Measurements from ENCODE around the gene FER. TPM values are rescaled to one million over a fixed set of nuclear protein-coding genes. Genes with fewer than 3 reads are reported as not detected.

The FER gene
- total and polyA plus RNA-seq, 9 of the 15 experiments (the other 6 are each of a cell fraction or from before 2014, with no cell fraction given), result 6.7 to 18.2 (median 8.9) TPM

GRCh38 chr5:108748401-108749127 lies 867 bp downstream of the FER start (continued):
- TF ChIP-seq MAZ (CRISPR knock-in tag; conservative IDR thresholded peaks at IDR 0.05 in 1 of 2, IDR thresholded peaks at IDR 0.05 in 1 of 2) (peak; percentile 91 to 95; a peak in 3 of 4 replicates), TAF1 (IDR thresholded peaks at IDR 0.05; ENCODE audit: control insufficient read depth, extremely low read depth, insufficient read depth, low read length, severe bottlenecking) (peak; percentile 83), ZEB2 (IDR thresholded peaks at IDR 0.05) (0 out of 2 replicates have a peak, but pooled peaks have one; percentile 14), TFAP4 (CRISPR knock-in tag; IDR thresholded peaks at IDR 0.05; ENCODE audit: borderline replicate concordance) (peak; percentile 74), GABPB1 (CRISPR knock-in tag; IDR thresholded peaks at IDR 0.05) (peak; percentile 85), RBM39 (optimal IDR thresholded peaks at IDR 0.05; ENCODE audit: low read depth, low read length) (no peak), ZNF76 (CRISPR knock-in tag; IDR thresholded peaks at IDR 0.05; ENCODE audit: borderline replicate concordance) (peak; percentile 34; the same call in 1 of the 2 replicates), CREB1 (IDR thresholded peaks at IDR 0.05) (peak; percentile 75), CREB1 (CRISPR knock-in tag; IDR thresholded peaks at IDR 0.05) (peak; percentile 76; the same call in 1 of the 2 replicates), LCOR (CRISPR knock-in tag; IDR thresholded peaks at IDR 0.05) (peak; percentile 76; the same call in 1 of the 2 replicates), FOXK2 (conservative IDR thresholded peaks at IDR 0.05 in 1 of 2, IDR thresholded peaks at IDR 0.05 in 1 of 2; ENCODE audit: low read depth in 2 of 2) (peak in 1 of 2 experiments; percentile 35; a peak in 1 of 4 replicates), DNMT1 (IDR thresholded peaks at IDR 0.05) (no peak), NCOR1 (IDR thresholded peaks at IDR 0.05) (no peak), CHD2 (IDR thresholded peaks at IDR 0.05; ENCODE audit: low read depth, low read length) (peak; percentile 82), KAT7 (CRISPR knock-in tag; IDR thresholded peaks at IDR 0.05; ENCODE audit: borderline replicate concordance) (0 out of 2 replicates have a peak, but pooled peaks have one; percentile 37), PPARD (CRISPR knock-in tag; IDR thresholded peaks at IDR 0.05) (no peak), CCNT2 (IDR thresholded peaks at IDR 0.05; ENCODE audit: borderline replicate concordance, extremely low read depth, insufficient read length, low read depth, low read length) (peak; percentile 78), THAP7 (CRISPR knock-in tag; IDR thresholded peaks at IDR 0.05) (0 out of 2 replicates have a peak, but pooled peaks have one; percentile 39), POLR2A (conservative IDR thresholded peaks at IDR 0.05) (peak; percentile 99), PHF8 (IDR thresholded peaks at IDR 0.05; ENCODE audit: borderline replicate concordance, low read length) (peak; percentile 99)
- TF ChIP-seq, protein P1, sequence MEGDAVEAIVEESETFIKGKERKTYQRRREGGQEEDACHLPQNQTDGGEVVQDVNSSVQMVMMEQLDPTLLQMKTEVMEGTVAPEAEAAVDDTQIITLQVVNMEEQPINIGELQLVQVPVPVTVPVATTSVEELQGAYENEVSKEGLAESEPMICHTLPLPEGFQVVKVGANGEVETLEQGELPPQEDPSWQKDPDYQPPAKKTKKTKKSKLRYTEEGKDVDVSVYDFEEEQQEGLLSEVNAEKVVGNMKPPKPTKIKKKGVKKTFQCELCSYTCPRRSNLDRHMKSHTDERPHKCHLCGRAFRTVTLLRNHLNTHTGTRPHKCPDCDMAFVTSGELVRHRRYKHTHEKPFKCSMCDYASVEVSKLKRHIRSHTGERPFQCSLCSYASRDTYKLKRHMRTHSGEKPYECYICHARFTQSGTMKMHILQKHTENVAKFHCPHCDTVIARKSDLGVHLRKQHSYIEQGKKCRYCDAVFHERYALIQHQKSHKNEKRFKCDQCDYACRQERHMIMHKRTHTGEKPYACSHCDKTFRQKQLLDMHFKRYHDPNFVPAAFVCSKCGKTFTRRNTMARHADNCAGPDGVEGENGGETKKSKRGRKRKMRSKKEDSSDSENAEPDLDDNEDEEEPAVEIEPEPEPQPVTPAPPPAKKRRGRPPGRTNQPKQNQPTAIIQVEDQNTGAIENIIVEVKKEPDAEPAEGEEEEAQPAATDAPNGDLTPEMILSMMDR (IDR thresholded peaks at IDR 0.05 in 2 of 3, conservative IDR thresholded peaks at IDR 0.05 in 1 of 3; ENCODE audit: insufficient read depth in 2 of 3, low read depth in 1 of 3, low read length in 3 of 3), result peak in 1 of 3 experiments; percentile 38; a peak in 2 of 6 replicates
- TF ChIP-seq, protein P2, sequence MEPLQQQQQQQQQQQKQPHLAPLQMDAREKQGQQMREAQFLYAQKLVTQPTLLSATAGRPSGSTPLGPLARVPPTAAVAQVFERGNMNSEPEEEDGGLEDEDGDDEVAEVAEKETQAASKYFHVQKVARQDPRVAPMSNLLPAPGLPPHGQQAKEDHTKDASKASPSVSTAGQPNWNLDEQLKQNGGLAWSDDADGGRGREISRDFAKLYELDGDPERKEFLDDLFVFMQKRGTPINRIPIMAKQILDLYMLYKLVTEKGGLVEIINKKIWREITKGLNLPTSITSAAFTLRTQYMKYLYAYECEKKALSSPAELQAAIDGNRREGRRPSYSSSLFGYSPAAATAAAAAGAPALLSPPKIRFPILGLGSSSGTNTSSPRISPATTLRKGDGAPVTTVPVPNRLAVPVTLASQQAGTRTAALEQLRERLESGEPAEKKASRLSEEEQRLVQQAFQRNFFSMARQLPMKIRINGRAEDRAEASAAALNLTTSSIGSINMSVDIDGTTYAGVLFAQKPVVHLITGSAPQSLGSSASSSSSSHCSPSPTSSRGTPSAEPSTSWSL (CRISPR knock-in tag; IDR thresholded peaks at IDR 0.05; ENCODE audit: borderline replicate concordance), result 0 out of 2 replicates have a peak, but pooled peaks have one; percentile 22
